HepG2 (cell line): ENCODE measurements around the gene ING5. TPM values are rescaled to one million over a fixed set of nuclear protein-coding genes. Genes with fewer than 3 reads are reported as not detected.

Experiments used
- AHDC1 ChIP-seq: sonication (generic); formaldehyde crosslinking; IDR thresholded peaks from 2 replicates; pipeline ENCODE4 v1.5.1; 2020; ENCODE audit warnings: mild to moderate bottlenecking, missing genetic modification reagents, borderline replicate concordance
- CEBPG ChIP-seq: IDR thresholded peaks from 2 replicates; pipeline ENCODE4 v1.6.1; 2016
- CREB3 ChIP-seq: sonication (generic); formaldehyde crosslinking; IDR thresholded peaks from 2 replicates; pipeline ENCODE4 v1.5.0; 2020; ENCODE audit warnings: missing genetic modification reagents
- HMGXB3 ChIP-seq: sonication (generic); formaldehyde crosslinking; IDR thresholded peaks from 2 replicates; pipeline ENCODE4 v1.4.0; 2020; ENCODE audit warnings: missing genetic modification reagents, borderline replicate concordance
- HNRNPLL ChIP-seq: fragments of 200-400 bp; formaldehyde crosslinking; IDR thresholded peaks from 2 replicates; pipeline ENCODE4 v1.6.1; 2017; ENCODE audit warnings: mild to moderate bottlenecking, low read depth, low read length; ENCODE audit not compliant: poor library complexity, severe bottlenecking
- MAF1 ChIP-seq: sonication (generic); formaldehyde crosslinking; IDR thresholded peaks from 2 replicates; pipeline ENCODE4 v1.5.0; 2020; ENCODE audit warnings: missing genetic modification reagents, borderline replicate concordance
- SRF ChIP-seq: IDR thresholded peaks from 2 replicates; pipeline ENCODE4 v1.6.1; 2011; ENCODE audit warnings: mild to moderate bottlenecking, low read depth, low read length, moderate library complexity
- TCF7L2 ChIP-seq: IDR thresholded peaks from 2 replicates; pipeline ENCODE4 v1.6.1; 2011; ENCODE audit warnings: mild to moderate bottlenecking, low read depth, low read length, moderate library complexity
- U2AF2 ChIP-seq: fragments of 200-400 bp; formaldehyde crosslinking; IDR thresholded peaks from 2 replicates; pipeline ENCODE4 v1.6.1; 2017; ENCODE audit warnings: low read depth, mild to moderate bottlenecking, low read length
- ZNF275 ChIP-seq: sonication (generic); formaldehyde crosslinking; IDR thresholded peaks from 2 replicates; pipeline ENCODE4 v1.8.0; 2022; ENCODE audit warnings: missing genetic modification reagents, mild to moderate bottlenecking, inconsistent platforms, borderline replicate concordance
- ZNF34 ChIP-seq: sonication (generic); formaldehyde crosslinking; IDR thresholded peaks from 2 replicates; pipeline ENCODE4 v1.4.0; 2020; ENCODE audit warnings: mild to moderate bottlenecking, missing genetic modification reagents, borderline replicate concordance
- ZNF432 ChIP-seq: sonication (generic); formaldehyde crosslinking; IDR thresholded peaks from 2 replicates; pipeline ENCODE4 v1.5.0; 2020; ENCODE audit warnings: missing genetic modification reagents, mild to moderate bottlenecking, borderline replicate concordance
- ZNF792 ChIP-seq: IDR thresholded peaks from 2 replicates; pipeline ENCODE4 v1.6.1; 2016
- ZNF800 ChIP-seq: sonication (generic); formaldehyde crosslinking; IDR thresholded peaks from 2 replicates; pipeline ENCODE4 v1.4.0; 2020; ENCODE audit warnings: missing genetic modification reagents
- polyA plus RNA-seq, 8 experiments: library from polyadenylated mRNA; depleted of rRNA in 3 of 8; stranded (reverse) in 7 of 8; unstranded in 1 of 8; fragments of >200 nt; fragmentation: Illumina TruSeq in 4 of 8; extraction: Trizol in 4 of 8; gene quantifications; 2 replicates each; pipeline versions ENCODE4 v1.2.1 to v1.2.3, GENCODE V29; 2011 to 2016; ENCODE audit warnings: low read depth in 4 of 8, missing spikeins in 1 of 8, mixed read lengths in 1 of 8; ENCODE audit not compliant: insufficient read depth in 1 of 8
- total RNA-seq, 5 experiments: library from RNA; depleted of rRNA; stranded (reverse); fragments of >200 nt; fragmentation: Illumina TruSeq; extraction: Trizol; gene quantifications; 2 replicates each; pipeline ENCODE4 v1.2.3, GENCODE V29; 2016; ENCODE audit warnings: low read depth in 1 of 5

ING5 gene
- total and polyA plus RNA-seq, 2 of the 13 experiments (the other 11 are each of a cell fraction or from before 2014, with no cell fraction given) = 61.9 to 71.9 TPM

- TF ChIP-seq ZNF275 (CRISPR knock-in tag) (peak; percentile 94), ZNF792 (CRISPR knock-in tag) (peak; percentile 98), MAF1 (CRISPR knock-in tag) (peak; percentile 94; the same call in 1 of the 2 replicates), ZNF432 (CRISPR knock-in tag) (no peak), SRF (no peak), HNRNPLL (no peak), CREB3 (CRISPR knock-in tag) (peak; percentile 69), AHDC1 (CRISPR knock-in tag) (peak; percentile 76), HMGXB3 (CRISPR knock-in tag) (peak; percentile 89), ZNF800 (CRISPR knock-in tag) (0 out of 2 replicates have a peak, but pooled peaks have one; percentile 59), U2AF2 (0 out of 2 replicates have a peak, but pooled peaks have one; percentile 13), TCF7L2 (no peak), ZNF34 (CRISPR knock-in tag) (no peak), CEBPG (CRISPR knock-in tag) (peak; percentile 72)
Observed at GRCh38 chr2:241770185-241770935, 68.5 kb downstream of the ING5 start (continued).
